OCI-LY1 (cell line): ENCODE results near the gene ARHGAP10.

ENCODE experiments used
- H2AFZ ChIP-seq: fragments of 200-600 bp; sonication (generic), shearing (Covaris generic); 2 replicates; pipeline ENCODE4 v1.6.0; 2014; ENCODE audit warnings: antibody characterized with exemption, mild to moderate bottlenecking, low read length
- H3F3A ChIP-seq: fragments of 200-600 bp; sonication (generic), shearing (Covaris generic); 2 replicates; pipeline ENCODE4 v1.6.0; 2014; ENCODE audit warnings: mild to moderate bottlenecking, antibody characterized with exemption, low read length, moderate library complexity; ENCODE audit not compliant: insufficient read depth
- H3K27ac ChIP-seq: fragments of 200-600 bp; sonication (generic); 2 replicates; pipeline ENCODE4 v1.5.1; 2014; ENCODE audit warnings: low read length, mixed run types, mild to moderate bottlenecking, low read depth; ENCODE audit not compliant: poor library complexity, severe bottlenecking
- H3K27me3 ChIP-seq: fragments of 200-600 bp; sonication (generic); 2 replicates; pipeline ENCODE4 v1.6.0; 2014; ENCODE audit warnings: antibody characterized with exemption, mild to moderate bottlenecking, low read length, moderate library complexity; ENCODE audit not compliant: insufficient read depth
- H3K36me3 ChIP-seq: fragments of 200-600 bp; sonication (generic); 2 replicates; pipeline ENCODE4 v1.6.1; 2014; ENCODE audit warnings: mild to moderate bottlenecking, antibody characterized with exemption, low read length, moderate library complexity, mixed read lengths; ENCODE audit not compliant: insufficient read depth
- H3K4me1 ChIP-seq: fragments of 200-600 bp; sonication (generic); 2 replicates; pipeline ENCODE4 v1.5.1; 2014; ENCODE audit warnings: mild to moderate bottlenecking, low read length, moderate library complexity; ENCODE audit not compliant: insufficient read depth, severe bottlenecking
- H3K4me2 ChIP-seq: fragments of 200-600 bp; sonication (generic), shearing (Covaris generic); 2 replicates; pipeline ENCODE4 v1.6.1; 2014; ENCODE audit warnings: low read length
- H3K4me3 ChIP-seq: fragments of 200-600 bp; sonication (generic); 2 replicates; pipeline ENCODE4 v1.5.1; 2014; ENCODE audit warnings: low read length, low read depth, mild to moderate bottlenecking, mixed read lengths; ENCODE audit not compliant: poor library complexity, severe bottlenecking
- H3K79me2 ChIP-seq: fragments of 200-600 bp; shearing (Covaris generic); 2 replicates; pipeline ENCODE4 v1.6.1; 2016; ENCODE audit warnings: mixed run types, low read length, mixed read lengths; ENCODE audit not compliant: insufficient read depth
- H3K9ac ChIP-seq: fragments of 200-600 bp; sonication (generic), shearing (Covaris generic); 2 replicates; pipeline ENCODE4 v1.6.1; 2014; ENCODE audit warnings: mild to moderate bottlenecking, low read length, mixed read lengths
- H3K9me2 ChIP-seq: fragments of 200-600 bp; sonication (generic), shearing (Covaris generic); 2 replicates; pipeline ENCODE4 v1.6.1; 2014; ENCODE audit warnings: low read depth, mild to moderate bottlenecking, low read length, mixed read lengths
- H3K9me3 ChIP-seq: fragments of 200-600 bp; shearing (Covaris generic); 2 replicates; pipeline ENCODE4 v1.6.1; 2014; ENCODE audit warnings: low read length, mixed read lengths
- H4K20me1 ChIP-seq: fragments of 200-600 bp; sonication (generic), shearing (Covaris generic); 2 replicates; pipeline ENCODE4 v1.6.0; 2016; ENCODE audit warnings: mild to moderate bottlenecking, low read length; ENCODE audit not compliant: insufficient read depth
- CTCF ChIP-seq: fragments of 200-600 bp; sonication (generic), shearing (Covaris generic); IDR thresholded peaks from 2 replicates; pipeline ENCODE4 v1.5.1; 2017; ENCODE audit warnings: mild to moderate bottlenecking, antibody characterized with exemption, low read length, moderate library complexity, mixed read lengths
- EZH2 ChIP-seq: fragments of 200-600 bp; sonication (generic), shearing (Covaris generic); IDR thresholded peaks from 2 replicates; pipeline ENCODE4 v1.8.0; 2017; ENCODE audit warnings: borderline replicate concordance, mixed run types, mild to moderate bottlenecking, antibody characterized with exemption, low read length, moderate library complexity, mixed read lengths

Gene ARHGAP10

GRCh38 chr4:147825451-147826287 is 93.8 kb downstream of the ARHGAP10 start:
- no peaks in the 10 kb centered on the region for H4K20me1 ChIP-seq
- H3K36me3 ChIP-seq: no peaks in the 10 kb centered on the region
- no peak overlapping the region for H3K9ac ChIP-seq
- no peaks in the 10 kb centered on the region for H3K9me2 ChIP-seq
- H3F3A ChIP-seq: no peaks in the 10 kb centered on the region
- H3K27ac ChIP-seq: no peak overlapping the region
- no peak overlapping the region for H3K4me2 ChIP-seq
- H3K9me3 ChIP-seq: no peaks in the 10 kb centered on the region
- no peaks in the 10 kb centered on the region for H3K27me3 ChIP-seq
- no peak overlapping the region for H3K4me3 ChIP-seq
- no peaks in the 10 kb centered on the region for H3K79me2 ChIP-seq
- TF ChIP-seq EZH2 (no peak), CTCF (no peak)
- no peaks in the 10 kb centered on the region for H3K4me1 ChIP-seq
- H2AFZ ChIP-seq: no peak overlapping the region

- no peaks in the 10 kb centered on the region for H3F3A ChIP-seq
- H4K20me1 ChIP-seq: no peaks in the 10 kb centered on the region
- H3K4me2 ChIP-seq: no peak overlapping the region
- H3K4me3 ChIP-seq: no peak overlapping the region
- H2AFZ ChIP-seq: no peak overlapping the region
- TF ChIP-seq CTCF (no peak), EZH2 (no peak)
- H3K9me2 ChIP-seq: no peaks in the 10 kb centered on the region
- no peaks in the 10 kb centered on the region for H3K36me3 ChIP-seq
- H3K27ac ChIP-seq: no peak overlapping the region
- no peak overlapping the region for H3K9ac ChIP-seq
- H3K79me2 ChIP-seq: no peaks in the 10 kb centered on the region
- H3K27me3 ChIP-seq: no peaks in the 10 kb centered on the region
- no peaks in the 10 kb centered on the region for H3K4me1 ChIP-seq
- H3K9me3 ChIP-seq: no peaks in the 10 kb centered on the region
These were observed 94.4 kb downstream of the ARHGAP10 start for GRCh38 chr4:147826288-147826646.

- Histone ChIP-seq H3K36me3 (no peaks in the 10 kb centered on the region), H3K4me2 (no peak overlapping the region), H3K4me3 (no peak overlapping the region), H3F3A (no peaks in the 10 kb centered on the region), H3K79me2 (no peaks in the 10 kb centered on the region), H3K9me2 (no peaks in the 10 kb centered on the region), H4K20me1 (no peaks in the 10 kb centered on the region), H3K9me3 (no peaks in the 10 kb centered on the region), H3K27me3 (no peaks in the 10 kb centered on the region), H3K9ac (no peak overlapping the region), H3K4me1 (no peaks in the 10 kb centered on the region), H3K27ac (no peak overlapping the region), H2AFZ (no peak overlapping the region)
- TF ChIP-seq EZH2 (no peak), CTCF (no peak)
These were observed 96.5 kb downstream of the ARHGAP10 start for GRCh38 chr4:147828331-147828905.
